ENCODE measurements around the gene SLC38A3. TPM values are rescaled to one million over a fixed set of nuclear protein-coding genes. Genes with fewer than 3 reads are reported as not detected.

Gene SLC38A3
- total RNA-seq (2022; extraction: Qiagen RNA extraction; ENCODE audit: low read depth) = 0.20 TPM in 1 of 5 replicates, not detected in the others

GRCh38 chr3:50204804-50205412 is at the start of gene SLC38A3:
TSS of gene SLC38A3 (plus strand) at chr3:50205271. CDS start at chr3:50214200, 8,929 bp downstream.

GRCh38 chr3:50190936-50191660 is 14.0 kb upstream of the SLC38A3 start, which contains the start of gene GNAT1:
TSS of gene GNAT1 (plus strand) at chr3:50191610. CDS start at chr3:50191726, 116 bp downstream.

GRCh38 chr3:50235716-50236483 is 30.8 kb downstream of the SLC38A3 start, which contains the start of gene GNAI2:
TSS of gene GNAI2 (plus strand) at chr3:50236204. CDS start at chr3:50236336, 132 bp downstream.

GRCh38 chr3:50268703-50269451 is 63.8 kb downstream of the SLC38A3 start, which contains the start of gene SEMA3B:
TSS of gene SEMA3B (plus strand) at chr3:50269147. CDS start at chr3:50269241, 94 bp downstream.

Other genes with a start within 250 kb of the SLC38A3 start
- 30.4 to 44.1 TPM (median 37.3 TPM) in 5 replicates for gene RBM5, start 116.4 kb upstream of the SLC38A3 start, total RNA-seq (2022; extraction: Qiagen RNA extraction; ENCODE audit: low read depth)
- 8.6 to 16.4 TPM (median 14.0 TPM) in 5 replicates for gene SEMA3F, start 49.9 kb upstream of the SLC38A3 start, total RNA-seq (2022; extraction: Qiagen RNA extraction; ENCODE audit: low read depth)
- gene GNAT1, start 13.7 kb upstream of the SLC38A3 start, total RNA-seq (2022; extraction: Qiagen RNA extraction; ENCODE audit: low read depth) = 0.07 TPM in 1 of 5 replicates, not detected in the others
- 33.0 to 49.5 TPM (median 48.7 TPM) in 5 replicates for gene GNAI2, start 30.9 kb downstream of the SLC38A3 start, total RNA-seq (2022; extraction: Qiagen RNA extraction; ENCODE audit: low read depth)
- gene SEMA3B, start 63.9 kb downstream of the SLC38A3 start, total RNA-seq (2022; extraction: Qiagen RNA extraction; ENCODE audit: low read depth) = 4.7 to 9.6 TPM (median 7.3 TPM) in 5 replicates
- gene LSMEM2, start 73.8 kb downstream of the SLC38A3 start, total RNA-seq (2022; extraction: Qiagen RNA extraction; ENCODE audit: low read depth) = 0.14 TPM in 1 of 5 replicates, not detected in the others
- 53.1 to 98.4 TPM (median 95.9 TPM) in 5 replicates for gene IFRD2, start 87.2 kb downstream of the SLC38A3 start, total RNA-seq (2022; extraction: Qiagen RNA extraction; ENCODE audit: low read depth)
- 5.7 to 11.3 TPM (median 8.8 TPM) in 5 replicates for gene HYAL3, start 94.1 kb downstream of the SLC38A3 start, total RNA-seq (2022; extraction: Qiagen RNA extraction; ENCODE audit: low read depth)
- 4.6 to 8.6 TPM (median 6.1 TPM) in 5 replicates for gene NAA80, start 94.1 kb downstream of the SLC38A3 start, total RNA-seq (2022; extraction: Qiagen RNA extraction; ENCODE audit: low read depth)
- 0.24 to 0.80 TPM (median 0.46 TPM) in 5 replicates for gene HYAL1, start 98.3 kb downstream of the SLC38A3 start, total RNA-seq (2022; extraction: Qiagen RNA extraction; ENCODE audit: low read depth)
- 14.7 to 31.6 TPM (median 29.4 TPM) in 5 replicates for gene HYAL2, start 117.5 kb downstream of the SLC38A3 start, total RNA-seq (2022; extraction: Qiagen RNA extraction; ENCODE audit: low read depth)
- 21.2 to 43.0 TPM (median 36.2 TPM) in 5 replicates for gene TUSC2, start 123.0 kb downstream of the SLC38A3 start, total RNA-seq (2022; extraction: Qiagen RNA extraction; ENCODE audit: low read depth)
- gene RASSF1, start 135.6 kb downstream of the SLC38A3 start, total RNA-seq (2022; extraction: Qiagen RNA extraction; ENCODE audit: low read depth) = 13.9 to 20.7 TPM (median 18.4 TPM) in 5 replicates
- gene ZMYND10, start 140.5 kb downstream of the SLC38A3 start, total RNA-seq (2022; extraction: Qiagen RNA extraction; ENCODE audit: low read depth) = 0.89 to 2.2 TPM (median 1.5 TPM) in 5 replicates
- 9.3 to 14.5 TPM (median 13.8 TPM) in 5 replicates for gene NPRL2, start 145.5 kb downstream of the SLC38A3 start, total RNA-seq (2022; extraction: Qiagen RNA extraction; ENCODE audit: low read depth)
- gene CYB561D2, start 145.6 kb downstream of the SLC38A3 start, total RNA-seq (2022; extraction: Qiagen RNA extraction; ENCODE audit: low read depth) = 11.9 to 22.1 TPM (median 18.8 TPM) in 5 replicates
- gene TMEM115, start 154.2 kb downstream of the SLC38A3 start, total RNA-seq (2022; extraction: Qiagen RNA extraction; ENCODE audit: low read depth) = 27.9 to 52.4 TPM (median 47.5 TPM) in 5 replicates